Cardiac septum (tissue), 1 donor: ENCODE data around the gene SIGLEC1. TPM values are rescaled to one million over a fixed set of nuclear protein-coding genes. Genes with fewer than 3 reads are reported as not detected.
A peak's percentile ranks its signal among the peaks of the same experiment; 100 is the strongest.

ENCODE experiments used
- DNase-seq: peaks from one replicate; pipeline ENCODE4 v3.0.0-alpha.2; 2020; ENCODE audit warnings: low spot score
- intact Hi-C: fragments of 100-400 bp; cut with DNase I; formaldehyde crosslinking; loops from one replicate; pipeline ENCODE4 v1.14.0; 2022
- long read RNA-seq: library from polyadenylated mRNA; unstranded; transcript quantifications from one replicate; pipeline ENCODE4 v2.0.0, GENCODE V29; 2021
- total RNA-seq: library from RNA; stranded (reverse); fragmentation: NEBNext Ultra II Directional; extraction: Animal tissue kit (Norgen Biotek cat#: 25700); gene quantifications from one replicate; pipeline ENCODE4 v1.2.1, GENCODE V29; 2021
- donor health status: DM: no; HTN: no; CAD: no.

SIGLEC1 gene
- total RNA-seq, result 2.4 TPM
- long read RNA-seq, partial matches to known transcripts, result 3 of 5 reads
- long read RNA-seq, other reads (novel, unspliced or antisense), result 2 of 5 reads

DNA sequence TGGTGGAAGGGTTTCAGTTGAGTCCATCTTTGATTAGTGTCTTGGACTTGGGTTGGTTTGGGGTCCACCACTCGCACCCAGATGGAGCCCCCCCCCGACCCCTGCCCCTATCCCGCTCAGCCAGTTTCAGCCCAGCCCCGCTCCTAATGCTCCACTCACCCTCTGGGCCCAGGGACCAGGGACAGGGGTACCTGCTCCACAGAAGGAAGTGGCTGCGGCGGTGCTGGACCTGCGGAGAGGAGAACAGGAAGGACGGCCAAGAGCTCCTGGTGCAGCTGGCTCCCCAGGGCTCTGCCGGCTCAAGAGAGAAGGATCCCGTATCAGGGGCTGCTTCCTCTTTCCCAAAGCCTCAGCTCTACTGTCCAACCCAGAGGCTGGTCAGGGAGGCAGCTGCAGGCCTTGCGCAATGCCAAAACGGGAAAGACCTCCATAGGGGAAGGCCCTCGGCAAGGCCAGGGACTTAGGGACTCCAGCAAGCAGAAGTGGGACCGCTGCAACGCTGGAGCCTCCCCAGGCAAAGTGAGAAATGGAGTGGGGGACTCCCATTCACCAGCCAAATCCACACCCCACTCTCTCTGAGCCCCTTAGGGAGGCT lies at the start of gene SIGLEC1:
SIGLEC1 (minus strand) TSS at position 322 of the 595 bp plus-strand sequence. CDS start 5,472 bp downstream, outside the sequence.
- DNase-seq, result no peak
- intact Hi-C loops, result loop anchor here (5.0 to 10.0 kb wide), 2 partner anchors 55 to 352 kb away; partner anchors contain the start of gene ADISSP

DNA sequence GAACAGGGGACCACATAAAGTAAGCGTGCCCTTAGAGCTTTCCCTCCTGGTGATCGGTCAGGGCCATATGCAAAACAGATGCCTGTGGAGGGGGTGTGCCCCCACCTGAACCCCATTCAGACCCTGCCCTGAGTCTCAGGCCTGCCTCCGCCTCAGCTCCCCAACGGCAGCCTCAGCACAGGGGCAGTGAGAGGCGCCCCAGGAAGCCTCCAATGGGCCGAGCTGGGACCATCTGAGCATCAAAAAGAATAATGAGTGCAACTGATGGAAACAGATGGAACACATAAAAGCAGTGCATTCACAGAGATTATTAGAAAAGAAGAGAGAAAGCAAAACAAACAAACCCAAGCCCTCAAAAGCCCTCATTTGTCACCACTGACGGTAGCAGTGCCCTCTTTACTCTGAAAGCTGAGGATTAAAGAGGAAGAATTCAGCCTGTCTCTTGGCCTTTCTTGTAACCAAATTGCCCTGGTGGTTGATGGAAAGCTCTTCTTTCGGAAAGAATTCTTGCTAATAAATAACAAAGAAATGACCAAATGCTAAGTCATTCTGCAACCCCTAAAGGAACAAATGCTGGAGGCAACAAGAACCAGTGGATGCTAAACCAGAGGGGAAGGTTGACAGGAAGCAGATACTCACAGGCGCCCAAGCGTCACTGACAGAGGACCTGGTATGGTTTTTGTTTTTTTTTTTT lies 48.4 kb upstream of the SIGLEC1 start:
- no peak for DNase-seq
- intact Hi-C loops, result no loop called here

- DNase-seq, result no peak
- intact Hi-C loops, result no loop called here
Observed at GRCh38 chr20:3759884-3760283, 47.5 kb upstream of the SIGLEC1 start.

- intact Hi-C loops, result no loop called here
- no peak for DNase-seq
Observed at GRCh38 chr20:3759316-3759823, 47.0 kb upstream of the SIGLEC1 start.

GRCh38 chr20:3758566-3758965 lies 46.2 kb upstream of the SIGLEC1 start:
- no peak for DNase-seq
- intact Hi-C loops, result no loop called here

- no peak for DNase-seq
- intact Hi-C loops, result no loop called here
Observed at GRCh38 chr20:3757268-3757667, 44.9 kb upstream of the SIGLEC1 start.

GRCh38 chr20:3755814-3756480 lies 43.5 kb upstream of the SIGLEC1 start:
- intact Hi-C loops, result no loop called here
- DNase-seq, result no peak

DNA sequence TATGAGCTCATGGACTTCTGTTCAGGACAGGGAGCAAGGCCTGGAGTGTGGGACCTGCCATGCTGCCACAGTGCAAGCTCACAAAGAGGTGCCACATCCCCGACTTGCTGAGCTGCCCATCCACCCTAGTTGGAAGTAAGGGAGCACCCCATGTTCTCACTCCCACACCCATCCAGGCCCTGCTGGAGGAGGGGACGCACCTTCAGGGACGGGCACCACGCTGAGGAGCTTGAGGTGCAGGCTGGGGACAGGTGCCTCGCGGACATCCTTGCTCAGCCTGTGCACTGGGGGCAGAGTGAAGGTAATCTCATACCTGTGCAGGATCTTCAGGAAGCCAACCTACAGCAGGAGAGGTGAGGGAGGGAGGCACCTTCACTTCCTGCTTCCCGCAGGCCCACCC lies 42.9 kb upstream of the SIGLEC1 start:
- intact Hi-C loops, result no loop called here
- DNase-seq, result no peak

DNA sequence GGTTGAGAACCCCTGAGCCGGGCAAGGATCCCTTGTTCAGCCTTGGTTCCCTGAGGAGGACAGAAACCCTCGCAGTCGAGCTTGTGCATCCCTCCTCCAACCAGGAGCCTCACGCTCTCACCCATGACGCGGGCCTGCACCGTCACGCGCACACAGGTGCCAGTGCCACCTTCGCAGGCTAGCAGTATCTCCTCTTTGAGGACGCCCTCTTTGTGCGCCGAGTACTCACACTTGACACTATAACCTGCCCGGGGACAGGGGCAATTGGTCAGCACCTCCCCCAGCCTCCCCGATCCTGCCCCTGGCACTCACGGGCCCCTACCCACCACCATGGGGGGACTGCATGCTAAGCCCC lies 41.9 kb upstream of the SIGLEC1 start:
- intact Hi-C loops, result loop anchor here (5.0 kb wide), 1 partner anchor 37 kb away; no protein-coding TSS in a partner anchor
- DNase-seq, result no peak

DNA sequence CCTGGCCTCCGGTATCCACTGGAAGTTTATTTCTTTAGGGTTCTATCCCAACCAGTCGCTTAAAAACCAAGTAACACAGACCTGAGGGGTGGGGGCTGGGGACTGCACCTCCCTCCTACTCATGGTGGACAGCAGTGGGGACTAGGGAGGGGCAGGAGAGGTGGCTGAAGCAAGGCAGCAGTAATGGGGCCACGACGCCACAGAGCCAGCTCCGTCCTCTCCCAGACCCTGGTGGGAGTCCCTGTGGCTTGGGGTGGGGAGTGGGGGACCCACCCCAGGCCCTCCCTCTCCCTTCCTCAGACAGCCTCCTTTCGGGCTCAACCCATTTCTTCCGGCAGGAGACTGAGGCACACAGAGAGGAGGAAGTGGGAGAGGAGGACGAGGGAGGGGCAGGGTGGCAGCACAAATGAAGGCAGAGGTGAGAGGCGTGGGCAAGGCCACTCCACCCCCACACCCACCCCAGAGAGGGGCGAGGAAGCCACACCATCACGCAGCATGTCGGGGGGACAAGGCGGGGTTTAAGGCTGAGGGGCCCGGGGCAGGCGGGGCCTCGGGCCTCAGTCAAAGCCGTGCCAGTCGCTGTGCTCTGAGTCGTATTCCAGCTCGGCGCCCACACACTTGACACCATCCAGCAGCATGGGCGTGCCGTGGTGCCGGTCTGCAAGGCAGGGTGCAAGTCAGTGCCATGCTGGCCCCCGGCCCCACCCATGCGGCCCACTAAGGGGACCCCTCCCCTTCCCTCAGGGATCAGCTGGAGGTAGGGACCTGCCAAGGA lies 41.3 kb upstream of the SIGLEC1 start:
- intact Hi-C loops, result loop anchor here (5.0 kb wide), 1 partner anchor 36 kb away; no protein-coding TSS in a partner anchor
- DNase-seq, result no peak

DNA sequence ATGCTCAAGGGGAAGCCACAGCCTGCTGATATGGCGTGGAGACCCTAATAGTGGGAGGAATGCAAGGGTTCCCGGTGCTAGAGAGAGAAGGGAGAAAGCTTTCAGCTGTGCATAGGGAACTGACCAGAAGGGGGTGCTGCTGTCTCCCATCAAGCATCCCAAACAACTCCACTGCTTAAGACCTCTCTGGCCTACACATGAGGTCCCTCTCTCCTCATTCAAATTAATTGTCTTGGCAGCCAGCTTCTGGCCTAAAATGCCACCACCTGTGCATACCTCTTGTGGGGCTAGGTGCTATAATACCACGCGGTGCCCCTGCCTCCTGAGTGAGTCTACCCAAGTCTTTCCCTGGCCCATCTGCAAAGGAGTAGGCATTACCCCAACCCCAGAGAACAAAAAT lies 40.7 kb upstream of the SIGLEC1 start:
- no peak for DNase-seq
- intact Hi-C loops, result loop anchor here (5.0 kb wide), 1 partner anchor 36 kb away; no protein-coding TSS in a partner anchor

GRCh38 chr20:3752386-3752759 lies 40.0 kb upstream of the SIGLEC1 start:
- intact Hi-C loops, result loop anchor here (5.0 kb wide), 1 partner anchor 35 kb away; no protein-coding TSS in a partner anchor
- no peak for DNase-seq

- intact Hi-C loops, result loop anchor here (5.0 kb wide), 1 partner anchor 35 kb away; no protein-coding TSS in a partner anchor
- DNase-seq, result peak; percentile 58
Observed at GRCh38 chr20:3751675-3752385, 39.4 kb upstream of the SIGLEC1 start.

DNA sequence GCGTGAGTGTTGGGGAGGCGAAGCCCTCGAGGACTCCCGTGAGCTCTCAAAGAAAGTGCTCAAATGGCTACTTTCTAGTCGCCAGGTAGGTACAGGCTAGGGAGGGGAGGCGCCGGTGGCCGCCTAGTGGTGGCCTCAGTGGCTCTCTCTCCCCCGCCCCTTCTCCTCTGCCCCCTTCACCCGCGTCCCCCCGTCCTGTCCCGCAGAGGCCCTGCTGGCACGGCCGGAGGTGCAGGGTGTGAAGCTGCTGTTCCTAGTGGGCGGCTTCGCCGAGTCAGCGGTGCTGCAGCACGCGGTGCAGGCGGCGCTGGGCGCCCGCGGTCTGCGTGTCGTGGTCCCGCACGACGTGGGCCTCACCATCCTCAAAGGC lies 38.9 kb upstream of the SIGLEC1 start:
- intact Hi-C loops, result loop anchor here (5.0 kb wide), 1 partner anchor 34 kb away; no protein-coding TSS in a partner anchor
- no peak for DNase-seq

DNA sequence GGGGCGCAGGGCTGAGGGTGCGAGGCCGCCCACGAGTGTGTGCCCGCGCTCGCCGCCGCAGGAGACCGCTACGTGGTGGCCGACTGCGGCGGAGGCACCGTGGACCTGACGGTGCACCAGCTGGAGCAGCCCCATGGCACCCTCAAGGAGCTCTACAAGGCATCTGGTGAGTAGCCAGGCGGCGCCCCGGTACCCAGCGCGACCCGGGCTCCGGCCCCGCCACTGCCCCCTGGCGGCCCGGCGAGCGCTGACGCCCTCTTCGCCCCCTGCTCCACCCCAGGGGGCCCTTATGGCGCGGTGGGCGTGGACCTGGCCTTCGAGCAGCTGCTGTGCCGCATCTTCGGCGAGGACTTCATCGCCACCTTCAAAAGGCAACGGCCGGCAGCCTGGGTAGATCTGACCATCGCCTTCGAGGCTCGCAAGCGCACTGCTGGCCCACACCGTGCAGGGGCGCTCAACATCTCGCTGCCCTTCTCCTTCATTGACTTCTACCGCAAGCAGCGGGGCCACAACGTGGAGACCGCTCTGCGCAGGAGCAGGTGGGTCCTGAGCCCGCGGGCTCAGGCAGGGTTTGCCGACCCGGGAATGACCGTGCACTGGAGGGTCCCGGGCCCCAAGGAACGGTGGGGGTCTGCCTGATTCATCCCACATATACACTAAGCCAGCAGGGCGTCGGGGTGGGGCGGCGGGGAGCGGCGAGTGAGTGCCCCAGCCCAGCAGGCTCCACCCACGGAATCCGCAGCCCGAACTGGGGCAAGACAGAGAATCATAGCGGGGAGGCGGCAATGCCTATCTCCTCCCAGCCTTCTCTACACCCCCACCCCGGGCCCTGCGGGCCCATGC lies 37.5 kb upstream of the SIGLEC1 start:
- intact Hi-C loops, result loop anchor here (5.0 kb wide), 1 partner anchor 33 kb away; no protein-coding TSS in a partner anchor

DNA sequence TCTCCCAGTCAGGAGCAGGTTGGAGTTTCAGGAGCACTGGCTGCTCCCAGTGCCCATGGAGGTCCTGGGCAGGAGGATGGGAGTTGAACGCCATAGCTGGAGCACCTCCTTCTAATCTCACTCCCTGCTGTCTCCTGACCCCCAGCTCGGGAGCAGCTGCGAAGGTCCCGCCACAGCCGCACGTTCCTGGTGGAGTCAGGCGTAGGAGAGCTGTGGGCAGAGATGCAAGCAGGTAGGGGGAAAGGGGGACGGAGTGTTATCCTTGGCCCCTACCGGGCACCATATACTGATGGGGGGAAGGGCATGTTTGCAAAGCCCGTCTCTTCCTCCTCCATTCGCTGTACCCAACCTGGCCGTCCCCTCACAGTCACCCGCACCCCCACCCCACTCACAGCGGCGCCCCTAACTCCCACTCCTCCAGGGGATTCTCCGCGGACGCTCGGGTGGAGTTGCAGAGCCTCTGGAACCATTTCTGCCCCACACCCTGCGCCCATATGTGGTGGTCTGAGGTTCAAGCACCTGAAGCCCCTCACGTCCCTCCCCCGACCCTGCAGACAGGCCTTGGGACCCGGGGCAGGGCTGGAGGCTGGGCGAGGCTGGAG lies 36.8 kb upstream of the SIGLEC1 start:
- no peak for DNase-seq
- intact Hi-C loops, result no loop called here

More for the DNA sequence above, 37.5 kb upstream of the SIGLEC1 start:
- DNase-seq, result no peak

DNA sequence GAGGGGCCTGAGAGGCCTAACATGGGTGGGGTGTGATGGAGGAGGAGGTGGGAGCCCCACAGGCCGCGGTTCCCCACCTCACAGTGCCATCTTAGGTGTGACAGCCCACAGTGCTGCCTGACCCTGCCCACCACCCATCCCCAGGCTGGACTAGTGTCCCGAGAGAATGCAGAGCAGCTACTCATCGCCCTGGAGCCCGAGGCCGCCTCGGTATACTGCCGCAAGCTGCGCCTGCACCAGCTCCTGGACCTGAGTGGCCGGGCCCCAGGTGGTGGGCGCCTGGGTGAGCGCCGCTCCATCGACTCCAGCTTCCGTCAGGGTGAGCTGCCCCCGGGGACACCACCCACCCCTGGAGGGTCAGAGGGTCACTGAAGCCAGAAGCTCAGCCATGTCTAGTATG lies 35.7 kb upstream of the SIGLEC1 start:
- DNase-seq, result no peak
- intact Hi-C loops, result no loop called here

DNA sequence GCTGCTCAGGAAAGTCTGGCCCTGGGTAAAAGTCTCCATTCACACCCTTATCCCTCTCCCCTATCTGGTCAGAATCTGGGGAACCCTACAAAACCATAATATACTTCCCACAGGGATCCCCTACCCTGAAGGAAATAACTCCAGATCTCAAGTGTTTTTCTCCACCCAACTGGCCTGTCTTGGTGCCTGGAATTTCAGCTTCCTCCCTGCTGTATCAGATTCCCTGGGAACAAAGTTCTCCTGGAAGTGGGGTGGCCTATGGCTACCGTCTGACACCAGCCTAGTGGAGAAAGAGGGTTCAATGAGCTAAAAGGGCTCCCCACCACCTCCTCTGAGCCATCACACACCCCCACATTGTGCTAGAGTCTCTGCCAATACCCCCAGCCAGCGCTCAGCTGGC lies 35.1 kb upstream of the SIGLEC1 start:
- no peak for DNase-seq
- intact Hi-C loops, result no loop called here
